ENCODE data around the gene CCL11.

DNA sequence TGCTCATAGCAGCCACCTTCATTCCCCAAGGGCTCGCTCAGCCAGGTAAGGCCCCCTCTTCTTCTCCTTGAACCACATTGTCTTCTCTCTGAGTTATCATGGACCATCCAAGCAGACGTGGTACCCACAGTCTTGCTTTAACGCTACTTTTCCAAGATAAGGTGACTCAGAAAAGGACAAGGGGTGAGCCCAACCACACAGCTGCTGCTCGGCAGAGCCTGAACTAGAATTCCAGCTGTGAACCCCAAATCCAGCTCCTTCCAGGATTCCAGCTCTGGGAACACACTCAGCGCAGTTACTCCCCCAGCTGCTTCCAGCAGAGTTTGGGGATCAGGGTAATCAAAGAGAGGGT lies 30.2 kb upstream of the CCL11 start:
- TF ChIP-seq, protein P1, sequence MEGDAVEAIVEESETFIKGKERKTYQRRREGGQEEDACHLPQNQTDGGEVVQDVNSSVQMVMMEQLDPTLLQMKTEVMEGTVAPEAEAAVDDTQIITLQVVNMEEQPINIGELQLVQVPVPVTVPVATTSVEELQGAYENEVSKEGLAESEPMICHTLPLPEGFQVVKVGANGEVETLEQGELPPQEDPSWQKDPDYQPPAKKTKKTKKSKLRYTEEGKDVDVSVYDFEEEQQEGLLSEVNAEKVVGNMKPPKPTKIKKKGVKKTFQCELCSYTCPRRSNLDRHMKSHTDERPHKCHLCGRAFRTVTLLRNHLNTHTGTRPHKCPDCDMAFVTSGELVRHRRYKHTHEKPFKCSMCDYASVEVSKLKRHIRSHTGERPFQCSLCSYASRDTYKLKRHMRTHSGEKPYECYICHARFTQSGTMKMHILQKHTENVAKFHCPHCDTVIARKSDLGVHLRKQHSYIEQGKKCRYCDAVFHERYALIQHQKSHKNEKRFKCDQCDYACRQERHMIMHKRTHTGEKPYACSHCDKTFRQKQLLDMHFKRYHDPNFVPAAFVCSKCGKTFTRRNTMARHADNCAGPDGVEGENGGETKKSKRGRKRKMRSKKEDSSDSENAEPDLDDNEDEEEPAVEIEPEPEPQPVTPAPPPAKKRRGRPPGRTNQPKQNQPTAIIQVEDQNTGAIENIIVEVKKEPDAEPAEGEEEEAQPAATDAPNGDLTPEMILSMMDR (IDR thresholded peaks at IDR 0.05), result no peak
- no peak for TF ChIP-seq POLR2A (IDR thresholded peaks at IDR 0.05)
